Middle frontal gyrus (tissue), 1 donor: Measurements from ENCODE around the gene YY1AP1.
A peak's percentile ranks its signal among the peaks of the same experiment; 100 is the strongest.
"Not testable (repeated sequence)": the region's sequence is repeated elsewhere in the genome, so short reads cannot be mapped to it uniquely, and the experiment has no call there.

Experiments used
- DNase-seq: peaks from one replicate; pipeline ENCODE4 v3.0.0-alpha.2; 2015; ENCODE audit warnings: low spot score; ENCODE audit errors: extremely low spot score

The YY1AP1 gene

DNA sequence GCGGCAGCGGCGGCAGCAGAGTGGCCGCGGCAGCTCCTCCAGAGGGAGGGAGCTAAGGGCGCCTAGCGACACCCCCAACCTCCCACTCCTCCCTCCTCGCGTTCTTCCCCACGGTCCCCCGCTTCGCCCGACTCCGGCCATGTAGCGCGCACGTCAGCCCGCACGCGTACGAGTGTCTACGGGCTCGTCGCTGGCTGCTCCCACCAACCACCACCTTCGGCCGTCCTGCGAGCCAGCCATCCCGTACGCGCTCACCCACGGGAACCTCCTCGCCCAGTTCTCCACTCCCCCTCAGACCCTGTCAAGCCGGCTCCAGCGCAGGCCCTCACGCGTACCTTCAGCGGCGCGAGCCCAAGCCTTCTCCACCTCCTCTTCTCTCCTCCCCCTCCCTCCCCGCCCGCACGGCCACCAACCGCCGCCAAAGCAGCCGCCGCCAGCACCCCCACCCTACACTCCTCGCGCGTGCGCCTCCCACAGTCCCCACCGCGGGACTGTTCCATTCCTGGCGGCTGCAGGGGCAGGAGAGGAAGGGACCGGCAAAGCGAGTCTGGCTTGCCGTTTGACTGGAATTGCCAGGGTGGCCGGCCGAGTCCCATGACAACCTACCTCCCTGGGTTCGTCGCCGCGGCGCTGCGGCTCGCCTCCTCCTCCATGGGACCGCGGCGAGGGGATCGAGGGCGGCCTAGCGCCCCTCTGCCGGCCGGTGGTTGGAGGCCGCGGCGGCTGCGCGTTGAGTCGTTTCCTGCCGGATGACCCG is at the start of gene YY1AP1:
Gene YY1AP1, minus strand, starts transcription at position 451 of the 757 bp plus-strand sequence. CDS start 8,338 bp downstream, outside the sequence.
- DNase-seq: peak; percentile 82

GRCh38 chr1:155729031-155729898 is 40.7 kb upstream of the YY1AP1 start:
- peak; percentile 36 for DNase-seq

GRCh38 chr1:155725142-155725541 is 36.6 kb upstream of the YY1AP1 start:
- DNase-seq: no peak

DNA sequence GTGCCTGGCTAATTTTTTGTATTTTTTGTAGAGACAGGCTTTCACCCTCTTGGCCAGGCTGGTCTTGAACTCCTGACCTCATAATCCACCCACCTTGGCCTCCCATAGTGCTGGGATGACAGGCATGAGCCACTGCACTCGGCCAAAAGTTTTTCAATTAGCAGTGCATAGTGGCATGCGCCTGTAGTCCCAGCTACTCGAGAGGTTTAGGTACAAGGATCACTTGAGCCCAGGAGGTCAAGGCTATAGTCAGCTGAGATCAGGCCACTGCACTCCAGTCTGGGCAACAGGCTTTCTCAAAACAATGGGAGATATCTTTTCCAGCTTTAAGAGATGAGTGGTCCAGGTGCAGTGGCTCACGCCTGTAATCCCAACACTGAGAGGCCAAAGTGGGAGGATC is 31.1 kb upstream of the YY1AP1 start:
- no peak for DNase-seq

DNA sequence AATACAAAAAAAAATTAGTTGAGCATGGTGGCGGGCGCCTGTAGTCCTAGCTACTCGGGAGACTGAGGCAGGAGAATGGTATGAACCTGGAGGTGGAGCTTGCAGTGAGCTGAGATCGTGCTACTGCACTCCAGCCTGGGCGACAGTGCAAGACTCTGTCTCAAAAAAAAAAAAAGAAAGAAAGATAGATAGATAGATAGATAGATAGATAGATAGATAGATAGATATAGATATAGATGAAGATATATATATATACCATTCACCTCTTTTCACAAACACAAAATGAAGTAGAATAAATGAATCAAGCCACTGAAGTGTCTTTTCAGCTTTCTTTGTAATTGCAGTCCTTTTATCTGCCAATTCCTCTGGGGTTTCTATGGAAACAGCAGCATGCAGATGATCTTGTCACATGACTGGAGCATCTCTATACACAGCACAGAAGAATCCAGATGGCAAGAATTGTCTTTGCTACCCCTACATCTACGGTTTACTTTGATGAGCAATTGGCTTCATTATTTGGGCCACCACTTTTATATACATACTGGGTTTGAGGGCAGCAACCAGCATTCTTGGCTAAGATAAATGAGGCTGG is 30.0 kb upstream of the YY1AP1 start:
- not testable (repeated sequence) for DNase-seq

GRCh38 chr1:155717041-155717440 is 28.5 kb upstream of the YY1AP1 start:
- DNase-seq: no peak

GRCh38 chr1:155715777-155716176 is 27.2 kb upstream of the YY1AP1 start:
- no peak for DNase-seq

DNA sequence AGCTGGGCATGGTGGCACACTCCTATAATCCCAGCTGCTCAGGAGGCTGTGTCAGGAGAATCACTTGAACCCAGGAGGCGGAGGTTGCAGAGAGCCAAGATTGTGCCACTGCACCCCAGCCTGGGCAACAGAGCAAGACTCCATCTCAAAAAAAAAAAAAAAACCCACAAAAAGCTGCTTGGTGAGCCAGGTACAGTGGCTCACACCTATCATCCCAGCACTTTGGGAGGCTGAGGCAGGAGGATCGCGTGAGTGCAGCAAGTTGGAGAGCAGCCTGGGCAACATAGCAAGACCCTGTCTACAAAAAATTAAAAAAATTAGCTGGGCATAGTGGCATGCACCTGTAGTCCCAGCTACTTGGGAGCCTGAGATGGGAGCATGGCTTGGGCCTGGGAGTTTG is 26.5 kb upstream of the YY1AP1 start:
- DNase-seq: not testable (repeated sequence)

DNA sequence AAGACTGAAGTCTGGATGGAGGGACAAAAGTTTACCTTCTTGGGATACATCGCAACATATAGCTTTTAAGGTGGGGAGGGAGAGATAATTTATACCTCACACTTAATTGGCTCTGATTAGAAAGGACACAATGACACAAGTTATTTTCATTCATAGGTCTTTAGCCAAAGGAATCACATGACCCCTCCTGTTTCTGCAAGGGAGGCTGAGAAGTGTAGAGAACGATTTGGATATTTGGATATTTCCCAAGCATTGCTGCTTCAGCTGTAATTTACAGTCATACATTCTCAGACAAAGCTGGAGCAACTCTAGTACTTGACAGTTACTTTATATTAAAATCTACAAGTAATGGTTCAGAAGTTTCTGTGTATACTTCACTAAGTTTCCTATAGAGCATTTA is 24.5 kb upstream of the YY1AP1 start:
- DNase-seq: no peak

GRCh38 chr1:155712636-155713035 is 24.1 kb upstream of the YY1AP1 start:
- DNase-seq: not testable (repeated sequence)

GRCh38 chr1:155711457-155711856 is 22.9 kb upstream of the YY1AP1 start:
- DNase-seq: not testable (repeated sequence)

- no peak for DNase-seq
Observed at GRCh38 chr1:155709391-155709790, 20.8 kb upstream of the YY1AP1 start.

- no peak for DNase-seq
Observed at GRCh38 chr1:155706139-155706538, 17.6 kb upstream of the YY1AP1 start.

GRCh38 chr1:155704414-155704813 is 15.8 kb upstream of the YY1AP1 start:
- DNase-seq: not testable (repeated sequence)

DNA sequence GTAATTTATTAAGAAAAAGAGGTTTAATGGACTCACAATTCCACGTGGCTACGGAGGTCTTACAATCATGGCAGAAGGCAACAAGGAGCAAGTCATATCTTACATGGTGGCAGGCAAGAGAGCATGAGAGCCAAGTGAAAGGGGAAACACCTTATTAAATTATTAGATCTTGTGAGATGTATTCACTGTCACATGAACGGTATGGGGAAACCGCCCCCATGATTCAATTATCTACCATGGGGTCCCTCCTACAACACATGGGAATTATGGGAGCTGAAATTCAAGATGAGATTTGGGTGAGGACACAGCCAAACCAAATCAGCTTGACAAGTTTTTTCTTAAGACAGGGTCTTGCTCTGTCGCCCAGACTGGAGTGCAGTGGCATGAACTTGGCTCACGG is 14.6 kb upstream of the YY1AP1 start:
- DNase-seq: no peak

DNA sequence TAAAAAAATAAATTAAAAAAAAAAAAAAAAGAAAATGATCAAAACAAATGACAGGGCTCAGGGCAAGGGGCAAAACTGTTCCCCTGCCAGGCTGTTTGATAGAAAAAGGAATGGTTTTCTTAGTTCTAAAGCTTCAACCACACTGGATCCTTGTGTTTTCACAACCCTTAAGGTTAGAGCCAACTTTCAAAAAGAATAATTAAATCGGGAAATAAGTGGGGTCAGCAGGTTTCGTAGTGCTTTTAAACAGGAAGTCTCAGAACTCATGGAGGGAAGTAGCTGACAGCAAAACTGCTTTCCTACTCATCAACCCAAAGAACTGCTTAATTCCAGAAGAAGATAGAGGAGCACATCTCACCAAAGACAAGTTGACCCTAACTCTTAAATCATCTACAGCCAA is 13.1 kb upstream of the YY1AP1 start:
- DNase-seq: not testable (repeated sequence)

GRCh38 chr1:155699062-155699461 is 10.5 kb upstream of the YY1AP1 start:
- not testable (repeated sequence) for DNase-seq

DNA sequence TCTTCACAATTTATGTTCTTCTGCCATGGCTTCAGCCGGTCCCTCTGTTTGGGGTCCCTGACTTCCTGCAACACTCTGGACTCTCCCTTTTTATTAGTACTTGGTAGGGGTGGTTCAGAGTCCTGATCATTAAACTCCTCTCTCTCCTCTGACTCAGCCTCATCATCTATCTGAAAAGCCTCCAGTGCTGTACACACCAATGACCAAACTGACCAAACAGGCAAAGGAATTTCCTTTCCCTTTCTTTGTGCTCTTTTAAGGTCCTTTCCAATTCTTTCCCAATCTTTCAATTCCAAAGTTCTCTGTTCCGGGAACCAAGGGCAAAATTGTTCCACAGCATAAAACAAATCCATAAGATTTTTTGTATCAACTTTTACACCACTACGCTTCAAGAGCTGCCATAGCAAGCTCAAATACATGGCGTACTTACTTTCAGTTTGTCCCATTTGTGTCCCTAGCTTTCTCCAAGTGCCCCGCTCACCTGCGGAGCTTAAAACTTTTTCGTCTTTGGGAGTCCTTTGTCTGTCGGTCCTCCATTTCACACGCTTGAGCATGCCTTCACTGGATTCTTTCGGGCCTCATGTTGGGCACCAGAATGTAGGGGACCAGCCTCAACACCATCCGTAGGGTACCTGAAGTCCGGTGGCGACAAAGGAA is 9.9 kb upstream of the YY1AP1 start:
- DNase-seq: no peak

GRCh38 chr1:155697616-155698015 is 9.0 kb upstream of the YY1AP1 start:
- not testable (repeated sequence) for DNase-seq

- DNase-seq: no peak
Observed at GRCh38 chr1:155697046-155697445, 8.5 kb upstream of the YY1AP1 start.

DNA sequence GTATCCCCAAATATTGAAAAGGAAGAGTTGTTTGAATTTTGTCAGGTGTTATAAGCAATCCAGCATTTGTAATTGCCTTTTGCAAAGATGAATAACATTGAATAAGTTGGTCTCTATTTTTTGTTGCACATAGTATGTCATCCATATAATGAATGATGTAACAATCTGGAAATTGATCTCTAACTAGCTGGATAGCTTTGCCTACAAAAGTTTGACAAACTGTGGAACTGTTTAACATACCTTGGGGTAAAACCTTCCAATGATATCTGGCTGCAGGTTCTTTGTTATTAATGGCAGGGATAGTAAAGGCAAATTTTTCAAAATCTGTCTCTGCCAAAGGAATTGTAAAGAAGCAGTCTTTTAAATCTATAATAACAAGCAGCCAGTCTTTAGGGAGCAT is 8.0 kb upstream of the YY1AP1 start:
- DNase-seq: no peak
